ENCODE results near the gene WDCP. TPM values are rescaled to one million over a fixed set of nuclear protein-coding genes. Genes with fewer than 3 reads are reported as not detected.

WDCP gene
- total RNA-seq, 2 donors from 2014 or later = 5.5 to 6.6 TPM

- ATAC-seq (no peak), DNase-seq (no peak)
- intact Hi-C loops (cut with DNase I) = no loop called here
Observed at GRCh38 chr2:24012521-24013188, 34.5 kb downstream of the WDCP start.

- no peak for DNase-seq
- no peak for ATAC-seq
- intact Hi-C loops (cut with DNase I) = no loop called here
Observed at GRCh38 chr2:24011250-24012104, 35.7 kb downstream of the WDCP start.

- DNase-seq (no peak), ATAC-seq (peak; percentile 25 to 29)
- intact Hi-C loops (cut with DNase I) = no loop called here
Observed at GRCh38 chr2:24010477-24011249, 36.5 kb downstream of the WDCP start.

DNA sequence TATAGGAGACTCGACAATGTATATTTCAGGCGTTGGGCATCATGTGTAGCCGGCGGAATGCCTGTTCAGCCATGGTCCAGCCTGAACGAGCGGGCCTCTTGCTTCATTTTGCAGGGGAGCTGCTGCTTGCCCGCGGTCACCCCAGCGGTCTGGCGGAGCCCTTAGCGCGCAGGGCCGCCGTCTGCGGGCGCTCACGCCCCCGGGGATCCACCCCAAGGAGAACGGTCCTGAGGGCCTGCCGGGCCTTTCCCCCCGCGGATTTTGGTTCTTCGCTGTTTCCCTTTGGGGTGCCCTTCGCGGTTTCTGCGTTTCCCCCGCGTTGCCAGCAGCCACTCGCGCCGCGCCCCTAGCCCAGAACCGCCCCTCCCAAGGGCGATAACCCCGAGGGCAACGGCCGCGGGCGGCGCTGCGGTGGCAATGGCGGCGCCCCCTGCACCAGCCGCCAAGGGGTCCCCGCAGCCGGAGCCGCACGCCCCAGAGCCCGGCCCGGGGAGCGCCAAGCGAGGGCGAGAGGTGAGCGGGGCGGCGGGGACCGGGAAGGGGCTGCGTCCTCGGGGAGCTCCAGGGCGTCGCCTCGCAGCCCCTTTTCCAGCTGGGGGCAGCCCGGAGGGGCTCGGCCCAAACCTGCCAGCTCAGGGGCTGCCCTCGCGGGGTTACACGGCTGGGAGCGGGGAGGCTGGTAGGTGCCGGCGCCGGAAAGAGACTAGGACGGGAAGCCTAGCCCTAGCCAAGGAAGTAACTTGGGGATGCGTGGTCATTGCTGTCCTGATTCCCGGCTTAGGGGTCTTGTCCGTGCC lies 37.3 kb downstream of the WDCP start, which contains the start of gene MFSD2B:
Gene MFSD2B, plus strand, starts transcription at position 406 of the 797 bp plus-strand sequence. Its CDS starts 12 bp downstream, at position 418.
- DNase-seq = no peak
- ATAC-seq = peak; percentile 46 to 53
- intact Hi-C loops (cut with DNase I) = no loop called here

DNA sequence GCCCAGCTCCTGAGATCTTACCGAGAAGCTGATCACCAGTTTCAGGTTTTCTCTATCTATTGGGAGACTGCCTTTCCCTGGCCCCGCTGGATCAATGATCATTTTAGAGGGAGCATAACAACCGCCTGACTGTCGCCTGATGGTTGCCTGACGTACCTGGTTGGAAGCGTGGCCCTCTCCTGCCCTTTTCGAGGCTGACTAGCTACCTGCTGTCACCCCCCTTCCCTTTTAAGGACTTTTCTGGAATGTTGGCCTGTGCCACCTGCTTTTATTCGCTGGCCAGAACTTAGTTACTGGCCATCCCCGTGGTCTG lies 37.9 kb downstream of the WDCP start:
- DNase-seq (no peak), ATAC-seq (no peak)
- intact Hi-C loops (cut with DNase I) = no loop called here

DNA sequence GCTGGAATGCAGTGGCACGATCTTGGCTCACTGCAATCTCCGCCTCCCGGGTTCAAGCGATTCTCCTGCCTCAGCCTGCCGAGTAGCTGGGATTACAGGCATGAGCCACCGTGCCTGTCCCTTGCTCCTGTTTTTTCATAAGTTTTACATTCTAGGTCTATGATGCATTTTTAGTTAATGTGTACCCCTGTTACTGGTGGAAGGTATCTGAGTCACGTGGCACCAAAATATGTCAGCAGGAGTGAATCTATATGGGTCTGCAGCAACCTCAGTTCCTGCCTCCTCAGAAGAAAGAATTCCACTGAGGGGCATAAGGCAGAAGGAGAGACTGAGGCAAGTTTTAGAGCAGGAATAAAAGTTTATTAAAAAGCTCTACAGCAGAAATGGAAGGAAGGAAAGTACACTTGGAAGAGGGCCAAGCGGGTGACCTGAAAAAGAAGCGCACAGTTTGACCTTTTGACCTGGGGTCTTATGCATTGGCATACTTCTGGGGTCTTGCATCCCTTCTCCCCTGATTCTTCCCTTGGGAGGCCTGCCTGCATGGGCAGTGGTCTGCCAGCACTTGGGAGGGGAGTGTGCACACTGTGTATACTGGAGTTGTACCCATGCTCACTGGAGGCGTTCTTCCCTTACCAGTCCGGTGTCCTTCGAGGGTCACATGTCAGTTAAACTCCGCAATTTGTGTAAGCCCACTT lies 38.4 kb downstream of the WDCP start:
- intact Hi-C loops (cut with DNase I) = no loop called here
- DNase-seq (no peak), ATAC-seq (no peak)

GRCh38 chr2:24007693-24008092 lies 39.5 kb downstream of the WDCP start:
- intact Hi-C loops (cut with DNase I) = no loop called here

DNA sequence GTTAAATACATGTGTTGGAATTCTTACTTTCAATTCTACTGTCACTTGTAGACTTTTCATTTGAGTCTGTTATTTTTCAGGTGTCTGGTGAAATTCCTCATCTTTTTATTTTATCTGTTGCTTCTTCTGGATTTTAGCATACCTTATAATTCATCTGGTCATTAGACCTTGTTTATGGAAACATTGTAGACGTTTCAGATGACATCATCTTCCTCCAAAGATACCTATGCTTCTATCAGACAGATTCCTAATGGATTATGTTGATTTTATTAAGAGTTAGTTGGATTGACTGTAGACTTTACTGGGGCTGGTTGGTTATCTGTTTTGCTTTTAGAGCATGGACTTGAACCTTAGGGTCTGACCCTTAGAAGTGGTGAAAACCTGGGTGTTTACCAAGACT lies 52.6 kb downstream of the WDCP start:
- intact Hi-C loops (cut with DNase I) = no loop called here
- ATAC-seq = no peak
- DNase-seq = no peak

More at GRCh38 chr2:24007693-24008092, 39.5 kb downstream of the WDCP start:
- no peak for DNase-seq
- no peak for ATAC-seq

GRCh38 chr2:23993736-23994269 lies 53.4 kb downstream of the WDCP start:
- no peak for DNase-seq
- ATAC-seq = no peak
- intact Hi-C loops (cut with DNase I) = no loop called here

- intact Hi-C loops (cut with DNase I) = no loop called here
- ATAC-seq (no peak), DNase-seq (no peak)
Observed at GRCh38 chr2:23992931-23993330, 54.3 kb downstream of the WDCP start.

DNA sequence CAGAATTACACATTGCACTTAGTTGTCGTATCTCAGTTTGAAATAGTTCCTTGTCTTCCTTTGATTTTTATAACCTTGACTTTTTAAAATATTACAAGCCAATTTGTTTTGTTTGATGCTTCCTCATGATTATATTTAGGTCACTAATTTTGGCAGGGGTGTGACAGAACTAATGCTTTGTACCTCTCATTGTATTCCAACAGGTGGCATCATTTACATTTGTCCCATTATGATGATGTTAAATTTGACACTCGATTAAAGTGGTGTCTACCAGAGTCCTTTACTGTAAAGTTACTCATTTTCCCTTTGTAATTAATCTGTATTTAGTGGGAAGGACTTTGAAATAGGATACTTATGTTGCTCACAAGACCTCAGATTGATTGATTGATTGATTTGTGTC lies 58.8 kb downstream of the WDCP start:
- intact Hi-C loops (cut with DNase I) = no loop called here
- ATAC-seq = no peak
- DNase-seq = no peak

Other genes starting within 250 kb of the WDCP start
- 10 to 100 TPM in 1 of 2 donors, 1 to 10 TPM in 1; 6.5 to 12.1 TPM for gene ATAD2B, start 120.3 kb downstream of the WDCP start, total RNA-seq
- 10 to 100 TPM; 21.3 to 23.7 TPM for gene UBXN2A, start 106.9 kb downstream of the WDCP start, total RNA-seq
- under 1 TPM; 0.39 to 0.41 TPM for gene MFSD2B, start 37.3 kb downstream of the WDCP start, total RNA-seq
- 1 to 10 TPM; 4.6 to 5.3 TPM for gene FKBP1B, start 2.4 kb upstream of the WDCP start, total RNA-seq
- 10 to 100 TPM; 49.4 to 56.7 TPM for gene SF3B6, start 28.9 kb upstream of the WDCP start, total RNA-seq
- gene TP53I3, start 37.4 kb upstream of the WDCP start, total RNA-seq = 10 to 100 TPM in 1 of 2 donors, 1 to 10 TPM in 1; 7.6 to 14.5 TPM
- gene PFN4, start 75.9 kb upstream of the WDCP start, total RNA-seq = 1 to 10 TPM in 1 of 2 donors, under 1 TPM in 1; 0.52 to 1.1 TPM
- 10 to 100 TPM; 37.0 to 45.2 TPM for gene FAM228B, start 76.1 kb upstream of the WDCP start, total RNA-seq
- 1 to 10 TPM in 1 of 2 donors, under 1 TPM in 1; 0.77 to 1.2 TPM for gene FAM228A, start 127.7 kb upstream of the WDCP start, total RNA-seq

Measured in left cardiac atrium (tissue), 4 donors.